ENCODE results near the gene SCUBE1.

DNA sequence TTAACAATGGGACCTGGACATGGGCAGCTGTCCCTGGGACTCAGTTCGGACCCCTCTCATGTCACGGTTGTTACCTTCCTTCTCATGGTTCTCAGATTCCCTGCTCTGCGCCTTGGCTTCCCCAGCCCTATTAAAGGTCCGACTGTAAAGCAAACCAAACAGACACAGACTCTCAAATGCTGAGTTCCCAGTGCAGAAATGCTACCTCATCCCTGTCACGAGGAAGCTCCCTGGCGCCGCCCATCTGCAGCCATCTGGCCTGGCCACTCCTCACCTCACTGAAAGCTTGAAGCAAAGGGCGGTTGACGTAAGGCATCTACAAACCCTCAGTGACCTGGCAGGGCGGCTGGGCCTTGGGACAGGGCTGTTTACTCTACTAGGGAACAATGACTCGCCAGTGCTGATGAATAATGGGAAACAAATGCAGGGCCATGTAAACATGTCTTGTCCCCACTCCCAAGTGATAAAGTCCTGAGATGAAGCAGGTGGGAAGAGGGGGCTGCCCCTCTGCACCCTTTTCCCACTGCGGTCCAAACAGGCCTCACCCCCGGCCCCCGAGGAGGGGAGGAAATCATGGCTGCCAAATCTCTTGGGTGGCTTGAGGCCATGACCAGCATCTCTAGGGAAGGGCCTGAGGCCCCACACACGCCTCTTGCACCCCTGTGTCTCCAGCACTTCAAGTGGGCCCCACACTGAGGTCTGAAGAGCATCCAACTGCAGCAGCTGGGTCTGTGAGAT is 49.3 kb downstream of the SCUBE1 start:
- TF ChIP-seq EZH2 (IDR thresholded peaks at IDR 0.05) (no peak), EZH2phosphoT487 (IDR thresholded peaks at IDR 0.05; ENCODE audit: borderline replicate concordance) (no peak), CTCF (IDR thresholded peaks at IDR 0.05 in 2 of 3, conservative IDR thresholded peaks at IDR 0.05 in 1 of 3; ENCODE audit: borderline replicate concordance in 1 of 3, insufficient read depth in 1 of 3, low read depth in 2 of 3, low read length in 2 of 3) (no peak), POLR2A (IDR thresholded peaks at IDR 0.05; ENCODE audit: borderline replicate concordance, extremely low read depth, insufficient read depth, insufficient read length) (no peak), CBX3 (IDR thresholded peaks at IDR 0.05; ENCODE audit: low read depth) (no peak), POLR2AphosphoS5 (IDR thresholded peaks at IDR 0.05; ENCODE audit: low read depth, low read length) (no peak), REST (IDR thresholded peaks at IDR 0.05; ENCODE audit: low read depth) (no peak), RAD21 (IDR thresholded peaks at IDR 0.05; ENCODE audit: low read depth) (no peak), ZNF274 (IDR thresholded peaks at IDR 0.05; ENCODE audit: low read depth, low read length) (no peak), MAX (IDR thresholded peaks at IDR 0.05) (no peak), ZFX (IDR thresholded peaks at IDR 0.05) (no peak), TCF7L2 (IDR thresholded peaks at IDR 0.05; ENCODE audit: borderline replicate concordance, extremely low read depth, insufficient read depth, insufficient read length) (no peak), EGR1 (IDR thresholded peaks at IDR 0.05; ENCODE audit: low read depth) (no peak)

All from HCT116 (cell line).